A673 (cell line): Measurements from ENCODE around the gene TIRAP. TPM values are rescaled to one million over a fixed set of nuclear protein-coding genes. Genes with fewer than 3 reads are reported as not detected.
A peak's percentile ranks its signal among the peaks of the same experiment; 100 is the strongest.
"Not testable (repeated sequence)": the region's sequence is repeated elsewhere in the genome, so short reads cannot be mapped to it uniquely, and the experiment has no call there.

Source experiments
- BruUV-seq: library from RNA; stranded (reverse); fragments of 400-500 nt; replicated peaks from 2 replicates; lab custom pipeline; 2021; lab: Mats Ljungman, UMichigan
- CTCF ChIA-PET: fragments of 300-600 bp; sonication (Branson Sonifier 250); formaldehyde crosslinking; loops from one replicate; lab custom pipeline; 2022; ENCODE audit warnings: antibody characterized with exemption; lab: Charles Lee
- POLR2A ChIA-PET: fragments of 300-600 bp; sonication (Branson Sonifier 250); formaldehyde crosslinking; loops from one replicate; lab custom pipeline; 2022; ENCODE audit warnings: antibody characterized with exemption; ENCODE audit not compliant: low non-redundant PET; lab: Charles Lee
- DNase-seq: peaks from one replicate; pipeline ENCODE4 v3.0.0-alpha.2; 2015; ENCODE audit warnings: low spot score
- H3K27ac ChIP-seq: fragments of 200-600 bp; sonication (generic); 2 replicates; pipeline ENCODE4 v1.5.1; 2016; ENCODE audit warnings: mixed run types, low read depth, mild to moderate bottlenecking, mixed read lengths, antibody characterized with exemption, low read length; ENCODE audit not compliant: poor library complexity, severe bottlenecking
- H3K27me3 ChIP-seq: fragments of 200-600 bp; sonication (generic); replicated peaks from 2 replicates; pipeline ENCODE4 v1.6.1; 2017; ENCODE audit warnings: mixed run types, low read depth, mild to moderate bottlenecking, mixed read lengths, antibody characterized with exemption, low read length; ENCODE audit not compliant: insufficient read depth, poor library complexity
- H3K36me3 ChIP-seq: fragments of 200-600 bp; sonication (generic); 2 replicates; pipeline ENCODE4 v1.6.1; 2016; ENCODE audit warnings: mixed run types, mild to moderate bottlenecking, mixed read lengths, antibody characterized with exemption, low read length; ENCODE audit not compliant: insufficient read depth, poor library complexity, severe bottlenecking
- H3K4me1 ChIP-seq: fragments of 200-600 bp; sonication (generic); 2 replicates; pipeline ENCODE4 v1.6.1; 2017; ENCODE audit warnings: mixed run types, mild to moderate bottlenecking, mixed read lengths, antibody characterized with exemption, low read length; ENCODE audit not compliant: insufficient read depth, poor library complexity, severe bottlenecking
- H3K4me3 ChIP-seq: fragments of 200-600 bp; sonication (generic); 2 replicates; pipeline ENCODE4 v1.5.1; 2016; ENCODE audit warnings: low read depth, mixed run types, mild to moderate bottlenecking, mixed read lengths, low read length; ENCODE audit not compliant: poor library complexity, severe bottlenecking
- H3K9me3 ChIP-seq: fragments of 200-600 bp; sonication (generic); 2 replicates; pipeline ENCODE4 v1.6.1; 2016; ENCODE audit warnings: mixed run types, low read depth, mild to moderate bottlenecking, mixed read lengths, antibody characterized with exemption, low read length; ENCODE audit not compliant: poor library complexity, severe bottlenecking
- CTCF ChIP-seq: fragments of 300-800, 200-600 bp; sonication (generic); conservative IDR thresholded peaks from 2 replicates; pipeline ENCODE4 v1.5.1; 2017; ENCODE audit warnings: low read depth, mild to moderate bottlenecking, antibody characterized with exemption, low read length, moderate library complexity, mixed read lengths
- EZH2 ChIP-seq: fragments of 200-600 bp; sonication (generic); IDR thresholded peaks from 2 replicates; pipeline ENCODE4 v1.6.1; 2017; ENCODE audit warnings: borderline replicate concordance, low read depth, mild to moderate bottlenecking, mixed read lengths, antibody characterized with exemption, low read length; ENCODE audit not compliant: poor library complexity, severe bottlenecking
- intact Hi-C: fragments of 100-400 bp; cut with micrococcal nuclease; formaldehyde crosslinking; loops from one replicate; pipeline ENCODE4 v1.10.0; 2022; ENCODE audit not compliant: unreplicated experiment
- total RNA-seq: library from RNA; stranded (reverse); gene quantifications from 2 replicates; pipeline ENCODE4 v1.2.3, GENCODE V29; 2021

TIRAP gene
- total RNA-seq, 1 experiment from 2014 or later, result 11.3 TPM

DNA sequence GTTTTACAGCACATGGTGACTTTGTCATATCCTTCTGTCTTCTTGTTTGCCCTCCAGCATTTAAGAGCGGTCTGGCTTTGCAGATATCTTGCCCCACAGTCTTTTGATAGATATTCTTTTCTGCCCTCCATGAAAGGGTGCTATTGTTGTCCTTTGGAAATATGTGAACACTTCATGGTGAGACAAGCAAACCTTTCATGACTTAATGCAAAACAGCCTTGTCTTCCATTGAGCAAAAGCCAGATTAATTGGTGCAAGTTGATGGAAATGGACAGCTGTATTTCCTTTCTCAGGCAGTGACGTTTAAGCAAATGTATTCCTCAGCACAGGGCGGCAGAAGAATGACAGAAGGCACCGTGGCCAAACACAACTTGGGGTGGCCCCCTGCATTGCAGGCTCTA lies 25.4 kb downstream of the TIRAP start:
- no peak for DNase-seq
- no peak overlapping the region for H3K27ac ChIP-seq
- no peaks in the 10 kb centered on the region for H3K27me3 ChIP-seq
- intact Hi-C loops, result no loop called here
- H3K9me3 ChIP-seq, result no peaks in the 10 kb centered on the region
- H3K4me3 ChIP-seq, result no peak overlapping the region
- no peak for TF ChIP-seq EZH2
- TF ChIP-seq CTCF, result no peak
- no peaks in the 10 kb centered on the region for H3K36me3 ChIP-seq
- H3K4me1 ChIP-seq, result no peaks in the 10 kb centered on the region
- POLR2A ChIA-PET, result no interaction called here
- CTCF ChIA-PET, result interaction anchor here (1.0 to 1.7 kb wide), 2 partner anchors 111 to 172 kb away, joined by 5 to 6 read pairs; no protein-coding TSS in a partner anchor
- BruUV-seq, result no TSS peak

DNA sequence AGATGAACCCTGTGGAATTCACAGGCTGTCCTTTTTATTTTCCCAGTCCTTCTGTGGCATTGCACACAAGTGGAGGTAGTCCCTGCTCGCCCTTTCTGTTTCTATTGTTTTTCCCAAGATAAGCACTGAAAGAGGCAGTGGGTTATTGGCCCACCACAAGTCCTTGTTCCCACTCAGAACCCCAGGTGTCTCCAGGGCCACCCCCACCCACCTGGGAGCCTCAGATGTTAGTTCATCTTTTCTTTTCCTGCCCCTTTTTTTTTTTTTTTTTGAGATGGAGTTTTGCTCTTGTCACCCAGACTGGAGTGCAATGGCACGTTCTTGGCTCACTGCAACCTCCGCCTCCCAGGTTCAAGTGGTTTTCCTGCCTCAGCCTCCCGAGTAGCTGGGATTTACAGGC lies 25.9 kb downstream of the TIRAP start:
- H3K4me1 ChIP-seq, H3K9me3 ChIP-seq, CTCF ChIA-PET, POLR2A ChIA-PET, H3K4me3 ChIP-seq, H3K27ac ChIP-seq, H3K27me3 ChIP-seq, DNase-seq, H3K36me3 ChIP-seq, BruUV-seq: not testable (repeated sequence)
- intact Hi-C loops, result loop anchor here (1.0 kb wide), 1 partner anchor 132 kb away; no protein-coding TSS in a partner anchor

DNA sequence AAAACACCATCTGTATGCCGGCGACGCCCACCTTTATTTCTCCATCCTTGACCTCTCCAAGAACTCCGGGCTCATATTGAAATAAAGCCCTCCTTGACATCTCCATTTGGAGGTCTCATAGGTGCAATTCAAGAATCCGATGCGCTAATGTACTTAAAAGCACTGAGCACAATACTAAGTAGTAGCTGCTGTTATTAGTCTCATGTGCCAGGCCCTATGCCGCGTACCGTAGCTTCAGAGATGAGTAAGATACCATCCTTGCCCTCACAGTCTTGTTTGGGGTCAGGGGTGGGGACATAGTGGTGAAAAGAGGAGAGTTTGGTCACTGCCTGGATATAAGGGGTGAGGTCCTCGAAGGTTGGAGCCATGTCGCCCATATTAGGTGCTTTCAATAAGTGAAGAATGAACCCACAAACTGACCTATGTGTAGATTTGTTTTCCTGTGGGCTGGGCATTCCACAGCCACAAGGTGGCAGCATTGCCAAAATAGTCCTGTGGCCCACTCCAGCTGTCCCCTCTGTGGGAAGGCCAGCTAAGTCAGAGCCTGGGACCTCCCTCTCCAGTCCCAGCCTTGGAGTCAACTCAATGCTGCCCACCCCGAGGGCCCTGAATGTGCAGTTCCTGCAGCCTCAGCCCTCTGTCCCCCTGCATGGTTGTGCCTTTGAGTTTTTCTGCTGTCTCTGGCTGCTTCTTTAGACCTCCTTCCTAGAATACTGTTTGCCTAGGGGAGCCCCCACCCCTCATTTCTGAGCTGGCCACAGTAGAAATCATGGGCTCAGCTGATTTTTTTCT lies 27.5 kb downstream of the TIRAP start:
- Histone ChIP-seq H3K27ac (no peak overlapping the region), H3K9me3 (no peaks in the 10 kb centered on the region), H3K4me1 (no peaks in the 10 kb centered on the region), H3K27me3 (no peaks in the 10 kb centered on the region), H3K36me3 (no peaks in the 10 kb centered on the region), H3K4me3 (no peak overlapping the region)
- peak; percentile 84 for DNase-seq
- intact Hi-C loops, result loop anchor here (1.0 to 10.0 kb wide), 5 partner anchors 107 to 1037 kb away; no protein-coding TSS in a partner anchor
- TF ChIP-seq EZH2 (no peak), CTCF (peak; percentile 96)
- BruUV-seq, result no TSS peak
- CTCF ChIA-PET, result interaction anchor here (0.5 to 1.5 kb wide), 7 partner anchors 19 to 170 kb away, joined by 3 to 31 read pairs (median 5); partner anchors contain the start of gene ST3GAL4
- POLR2A ChIA-PET, result no interaction called here
